Endothelial cell of umbilical vein (primary cell): ENCODE results near the gene PDIA4. TPM values are rescaled to one million over a fixed set of nuclear protein-coding genes. Genes with fewer than 3 reads are reported as not detected.

Experiments used
- BruUV-seq: library from RNA; stranded (reverse); fragments of 400-500 nt; replicated peaks from 2 replicates; lab custom pipeline; 2021; lab: Mats Ljungman, UMichigan
- CTCF ChIA-PET: fragments of 300-600, 350-600 bp; sonication (Branson Sonifier 250); formaldehyde crosslinking; loops from one replicate; lab custom pipeline; 2021; ENCODE audit warnings: antibody characterized with exemption, inconsistent platforms; lab: Charles Lee
- POLR2A ChIA-PET: fragments of 300-600, 350-600 bp; sonication (Branson Sonifier 250); formaldehyde crosslinking; loops from one replicate; lab custom pipeline; 2021; ENCODE audit warnings: antibody characterized with exemption, inconsistent platforms; lab: Charles Lee
- DNase-seq: peaks from one replicate; pipeline ENCODE4 v3.0.0-alpha.2; 2011; ENCODE audit warnings: low read depth, low spot score
- FAIRE-seq: peaks from 2 replicates; lab custom pipeline; 2011; peaks lifted over from hg19 to GRCh38; lab: Jason Lieb, UNC
- H2AFZ ChIP-seq: 2 replicates; pipeline ENCODE4 v1.6.0; 2012; ENCODE audit warnings: low read depth, low read length, control low read depth, inconsistent platforms
- H3K27ac ChIP-seq: 2 replicates; pipeline ENCODE4 v1.5.1; 2011; ENCODE audit warnings: low read depth, mild to moderate bottlenecking, control low read depth, low read length, moderate library complexity; ENCODE audit not compliant: insufficient read depth
- H3K27me3 ChIP-seq, 2 experiments: 2 replicates each; pipeline versions ENCODE4 v1.6.0 to v1.6.1; 2011; ENCODE audit warnings: low read length in 2 of 2, mixed read lengths in 1 of 2; ENCODE audit not compliant: control insufficient read depth in 2 of 2, insufficient read depth in 2 of 2
- H3K36me3 ChIP-seq, 2 experiments: 2 replicates in 1 of 2; 3 replicates in 1 of 2; pipeline ENCODE4 v1.5.1; 2011; ENCODE audit warnings: low read length in 2 of 2, mild to moderate bottlenecking in 1 of 2, moderate library complexity in 1 of 2; ENCODE audit not compliant: control insufficient read depth in 2 of 2, insufficient read depth in 2 of 2; ENCODE audit errors: extremely low read depth in 1 of 2
- H3K4me1 ChIP-seq: 3 replicates; pipeline ENCODE4 v1.5.1; 2011; ENCODE audit warnings: mild to moderate bottlenecking, low read length; ENCODE audit not compliant: control insufficient read depth, insufficient read depth; ENCODE audit errors: extremely low read depth
- H3K4me2 ChIP-seq: 2 replicates; pipeline ENCODE4 v1.6.1; 2011; ENCODE audit warnings: low read length, control low read depth, mixed read lengths; ENCODE audit not compliant: insufficient read depth
- H3K4me3 ChIP-seq, 3 experiments: fragments of 200-600 bp in 1 of 3; sonication (generic), shearing (Covaris generic) in 1 of 3; replicated peaks in 1 of 3; 2 replicates each; pipeline ENCODE4 v1.5.1; 2011 to 2016; ENCODE audit warnings: control low read depth in 3 of 3, low read length in 3 of 3, mild to moderate bottlenecking in 2 of 3, inconsistent platforms in 1 of 3, low read depth in 1 of 3, moderate library complexity in 1 of 3; ENCODE audit not compliant: insufficient read depth in 1 of 3
- H3K79me2 ChIP-seq: 2 replicates; pipeline ENCODE4 v1.6.0; 2012; ENCODE audit warnings: low read length, inconsistent platforms; ENCODE audit not compliant: control insufficient read depth, insufficient read depth
- H3K9ac ChIP-seq: replicated peaks from 2 replicates; pipeline ENCODE3; 2011; ENCODE audit warnings: low read length, control low read depth; ENCODE audit not compliant: insufficient read depth; ENCODE audit errors: extremely low read depth
- H3K9me1 ChIP-seq: replicated peaks from 3 replicates; pipeline ENCODE4 v1.6.0; 2011; ENCODE audit warnings: mild to moderate bottlenecking, low read length; ENCODE audit not compliant: control insufficient read depth, insufficient read depth; ENCODE audit errors: extremely low read depth
- H3K9me3 ChIP-seq: replicated peaks from 2 replicates; pipeline ENCODE4 v1.5.1; 2012; ENCODE audit warnings: low read length, inconsistent platforms; ENCODE audit not compliant: control insufficient read depth, insufficient read depth
- H4K20me1 ChIP-seq: replicated peaks from 2 replicates; pipeline ENCODE3; 2011; ENCODE audit warnings: mild to moderate bottlenecking, low read length; ENCODE audit not compliant: control insufficient read depth, insufficient read depth; ENCODE audit errors: extremely low read depth
- CTCF ChIP-seq, 2 donors: IDR thresholded peaks; 1 replicate in 1 of 2; 2 replicates in 1 of 2; pipeline ENCODE4 v1.5.1; 2011; ENCODE audit warnings: low read length in 2 of 2, mild to moderate bottlenecking in 2 of 2, moderate library complexity in 2 of 2, control low read depth in 1 of 2, inconsistent platforms in 1 of 2, low read depth in 1 of 2; ENCODE audit not compliant: insufficient read depth in 1 of 2; ENCODE audit errors: extremely low read depth in 1 of 2
- EZH2 ChIP-seq: IDR thresholded peaks from 2 replicates; pipeline ENCODE4 v1.6.1; 2012; ENCODE audit warnings: borderline replicate concordance, low read depth, mild to moderate bottlenecking, moderate library complexity, low read length, inconsistent platforms; ENCODE audit not compliant: severe bottlenecking
- FOS ChIP-seq: IDR thresholded peaks from 2 replicates; pipeline ENCODE4 v1.6.1; 2011; ENCODE audit warnings: mild to moderate bottlenecking, low read length, moderate library complexity, borderline replicate concordance; ENCODE audit not compliant: insufficient read depth
- GATA2 ChIP-seq: IDR thresholded peaks from 2 replicates; pipeline ENCODE4 v1.7.0; 2011; ENCODE audit warnings: low read depth, mild to moderate bottlenecking, moderate library complexity, mixed read lengths, low read length; ENCODE audit not compliant: insufficient read length, insufficient read depth
- JUN ChIP-seq: IDR thresholded peaks from 2 replicates; pipeline ENCODE4 v1.6.1; 2011; ENCODE audit warnings: borderline replicate concordance, low read depth; ENCODE audit not compliant: insufficient read length, insufficient read depth
- MAX ChIP-seq: IDR thresholded peaks from 2 replicates; pipeline ENCODE4 v1.6.1; 2011; ENCODE audit not compliant: insufficient read depth, insufficient read length
- MYC ChIP-seq: IDR thresholded peaks from one replicate; pipeline ENCODE4 v1.6.1; 2011; ENCODE audit warnings: mild to moderate bottlenecking, low read depth, low read length
- POLR2A ChIP-seq: IDR thresholded peaks from 2 replicates; pipeline ENCODE4 v1.6.1; 2012; ENCODE audit warnings: low read depth, mild to moderate bottlenecking, control low read depth, low read length
- POLR2AphosphoS5 ChIP-seq: IDR thresholded peaks from 2 replicates; pipeline ENCODE4 v1.6.1; 2012; ENCODE audit warnings: low read depth, mild to moderate bottlenecking, control low read depth, low read length, moderate library complexity; ENCODE audit not compliant: insufficient read depth
- dilution Hi-C: fragments of 300-500 bp; cut with MboI; formaldehyde crosslinking; loops from one replicate; pipeline ENCODE4 v1.15.0; 2019; ENCODE audit warnings: low sequenced_read_pairs; ENCODE audit not compliant: extremely low pct_ligation_motif_present
- intact Hi-C: fragments of 100-400 bp; cut with micrococcal nuclease; formaldehyde crosslinking; loops from one replicate; pipeline ENCODE4 v1.10.0; 2022
- polyA plus RNA-seq, 4 experiments: library from polyadenylated mRNA; depleted of rRNA in 3 of 4; stranded (reverse) in 3 of 4; unstranded in 1 of 4; fragments of >200 nt; gene quantifications; 2 replicates each; pipeline versions ENCODE4 v1.2.1 to v1.2.3, GENCODE V29; 2011 to 2012; ENCODE audit warnings: missing spikeins in 1 of 4
- total RNA-seq: library from RNA; stranded (reverse); gene quantifications from 2 replicates; pipeline ENCODE4 v1.2.3, GENCODE V29; 2021

PDIA4 gene
- total and polyA plus RNA-seq, 2 donors (not counting 3 experiments of a cell fraction or from before 2014, with no cell fraction given) = 217 to 308 TPM

DNA sequence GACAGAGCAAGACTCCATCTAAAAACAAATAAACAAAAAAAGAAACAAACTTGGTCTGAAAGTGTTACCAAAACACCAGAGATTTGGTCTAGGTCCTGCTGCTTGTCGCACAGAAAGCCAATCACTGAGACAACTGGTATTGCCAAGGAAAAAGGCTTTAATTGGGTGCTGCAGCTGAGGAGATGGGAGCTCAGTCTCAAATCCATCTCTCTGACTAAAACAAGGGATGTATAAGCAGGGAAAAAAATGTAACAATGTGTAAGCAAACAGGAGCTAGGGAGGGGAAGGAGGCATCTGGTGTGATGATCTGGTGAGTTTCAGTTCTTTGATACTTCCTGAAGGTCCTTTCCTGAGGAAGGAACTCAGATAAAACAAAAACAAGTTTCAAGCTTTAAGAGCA is 8.4 kb upstream of the PDIA4 start:
- DNase-seq = no peak
- no peak overlapping the region for H3K4me2 ChIP-seq
- CTCF ChIA-PET = interaction anchor here (1.2 kb wide), 1 partner anchor 29 kb away, joined by 7 read pairs; no protein-coding TSS in a partner anchor
- H3K4me1 ChIP-seq = no peaks in the 10 kb centered on the region
- no peaks in the 10 kb centered on the region for H4K20me1 ChIP-seq
- no peak overlapping the region for H2AFZ ChIP-seq
- dilution Hi-C loops = no loop called here
- H3K9me3 ChIP-seq = no peaks in the 10 kb centered on the region
- FAIRE-seq = no peak
- no peaks in the 10 kb centered on the region for H3K9me1 ChIP-seq
- no peak overlapping the region for H3K9ac ChIP-seq
- no peak overlapping the region for H3K4me3 ChIP-seq
- H3K27me3 ChIP-seq = no peaks in the 10 kb centered on the region
- no peaks in the 10 kb centered on the region for H3K36me3 ChIP-seq
- intact Hi-C loops = no loop called here
- no peak overlapping the region for H3K27ac ChIP-seq
- H3K79me2 ChIP-seq = no peaks in the 10 kb centered on the region
- BruUV-seq = no TSS peak
- TF ChIP-seq MYC (no peak), GATA2 (no peak), POLR2A (no peak), EZH2 (no peak), FOS (no peak), JUN (no peak), POLR2AphosphoS5 (no peak), CTCF (IDR thresholded peaks at IDR 0.05; ENCODE audit: extremely low read depth in 1 of 2, insufficient read depth in 1 of 2, low read depth in 1 of 2, low read length in 2 of 2) (no peak), MAX (no peak)
- POLR2A ChIA-PET = no interaction called here
